Breast epithelium (tissue), 3 donors: ENCODE measurements around the gene MYO1D.

ENCODE experiments used
- POLR2A ChIP-seq: fragments of 450-650 bp; IDR thresholded peaks from one replicate; pipeline ENCODE4 v1.6.1; 2016; ENCODE audit warnings: antibody characterized with exemption, mild to moderate bottlenecking, moderate library complexity
- POLR2AphosphoS5 ChIP-seq, 3 donors: sonication (generic); formaldehyde crosslinking; IDR thresholded peaks; one replicate each; pipeline ENCODE4 v1.6.1; 2017; ENCODE audit warnings: antibody characterized with exemption in 3 of 3
- TF ChIP-seq, protein P1 (sequence below), 3 donors: fragments of 450-650 bp; IDR thresholded peaks; one replicate each; pipeline ENCODE4 v1.5.1; 2016 to 2017; ENCODE audit warnings: antibody characterized with exemption in 3 of 3, mild to moderate bottlenecking in 3 of 3, moderate library complexity in 3 of 3

DNA sequence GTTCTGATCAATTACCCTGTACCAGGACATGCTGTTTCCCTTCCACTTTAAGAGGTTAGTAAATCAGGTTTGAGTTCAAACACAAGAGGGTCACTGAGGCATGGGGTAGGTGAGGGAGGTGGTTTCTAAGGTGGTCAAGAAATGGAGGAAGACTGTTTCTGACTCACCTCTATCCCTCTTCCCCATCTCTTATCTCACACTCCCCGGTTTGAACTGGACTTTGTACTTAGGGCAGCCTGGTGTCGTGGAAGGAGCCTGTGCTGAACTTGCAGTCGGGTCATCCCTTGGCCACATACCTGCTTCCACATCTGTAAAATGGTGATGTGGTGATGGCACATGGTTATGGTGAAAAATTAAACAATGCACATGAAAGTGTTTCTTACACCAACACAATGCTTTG, 33.8 kb upstream of the MYO1D start:
- TF ChIP-seq POLR2AphosphoS5 (IDR thresholded peaks at IDR 0.05) (no peak), POLR2A (no peak)
- TF ChIP-seq, protein P1, sequence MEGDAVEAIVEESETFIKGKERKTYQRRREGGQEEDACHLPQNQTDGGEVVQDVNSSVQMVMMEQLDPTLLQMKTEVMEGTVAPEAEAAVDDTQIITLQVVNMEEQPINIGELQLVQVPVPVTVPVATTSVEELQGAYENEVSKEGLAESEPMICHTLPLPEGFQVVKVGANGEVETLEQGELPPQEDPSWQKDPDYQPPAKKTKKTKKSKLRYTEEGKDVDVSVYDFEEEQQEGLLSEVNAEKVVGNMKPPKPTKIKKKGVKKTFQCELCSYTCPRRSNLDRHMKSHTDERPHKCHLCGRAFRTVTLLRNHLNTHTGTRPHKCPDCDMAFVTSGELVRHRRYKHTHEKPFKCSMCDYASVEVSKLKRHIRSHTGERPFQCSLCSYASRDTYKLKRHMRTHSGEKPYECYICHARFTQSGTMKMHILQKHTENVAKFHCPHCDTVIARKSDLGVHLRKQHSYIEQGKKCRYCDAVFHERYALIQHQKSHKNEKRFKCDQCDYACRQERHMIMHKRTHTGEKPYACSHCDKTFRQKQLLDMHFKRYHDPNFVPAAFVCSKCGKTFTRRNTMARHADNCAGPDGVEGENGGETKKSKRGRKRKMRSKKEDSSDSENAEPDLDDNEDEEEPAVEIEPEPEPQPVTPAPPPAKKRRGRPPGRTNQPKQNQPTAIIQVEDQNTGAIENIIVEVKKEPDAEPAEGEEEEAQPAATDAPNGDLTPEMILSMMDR (IDR thresholded peaks at IDR 0.05) = no peak
